GM21390 (cell line): ENCODE results near the gene ALG12.

Source experiments
- ATAC-seq: cut with Tn5 transposase; IDR thresholded peaks from one replicate; pipeline ENCODE4 v1.9.1; 2021; ENCODE audit not compliant: unreplicated experiment

The ALG12 gene

DNA sequence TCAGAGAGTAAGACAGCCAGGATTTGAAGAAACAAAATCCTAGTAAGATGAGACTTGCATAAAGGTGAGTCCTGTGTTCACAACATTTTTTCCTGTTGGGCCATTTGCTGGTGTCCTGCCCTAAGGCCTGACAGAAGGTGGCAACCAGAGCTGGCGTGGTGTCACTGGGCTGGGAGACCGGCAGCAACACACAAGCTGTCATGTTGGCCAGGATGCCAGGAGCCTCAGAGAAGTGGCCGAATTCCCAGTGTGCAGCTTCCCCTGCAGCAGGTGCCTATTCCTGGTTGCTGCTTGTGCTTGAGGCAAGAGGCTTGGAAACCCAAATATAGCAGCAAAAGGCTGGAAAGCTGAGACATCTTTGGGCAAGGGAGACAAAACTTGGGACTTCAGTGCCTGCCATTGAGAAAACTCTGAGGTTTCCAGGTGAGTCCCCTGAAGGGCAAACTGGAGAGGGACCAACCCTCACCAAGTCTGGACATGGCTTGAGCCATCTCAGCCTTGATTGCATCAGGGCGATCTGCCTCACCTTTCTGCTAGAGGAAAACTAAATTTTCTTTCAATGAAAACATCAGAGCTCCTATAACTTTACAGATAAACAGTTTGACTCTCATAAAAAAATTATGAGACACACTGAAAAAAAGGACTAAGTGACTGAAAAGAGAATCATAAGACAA, 25.9 kb downstream of the ALG12 start:
- ATAC-seq, result no peak

DNA sequence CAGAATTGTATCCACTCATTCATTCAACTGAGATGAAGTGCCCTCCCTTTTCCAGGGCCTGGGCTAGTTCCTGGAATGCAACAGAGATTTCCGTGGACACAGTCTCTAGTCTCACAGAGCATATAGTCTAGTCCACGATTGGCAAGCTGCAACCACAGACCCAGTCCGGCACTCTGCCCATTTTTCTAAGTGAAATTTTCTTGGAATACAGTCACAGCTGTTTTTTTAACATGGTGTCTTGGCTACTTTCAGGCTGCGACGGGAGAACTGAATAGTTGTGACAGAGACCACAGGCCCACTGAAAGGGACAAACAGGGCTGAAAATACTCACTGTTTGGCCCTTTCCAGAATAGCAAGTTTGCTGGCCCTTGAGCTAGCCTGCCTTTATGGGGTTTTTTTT, 29.2 kb downstream of the ALG12 start:
- no peak for ATAC-seq

- ATAC-seq, result no peak
Measured at GRCh38 chr22:49887702-49888101, 30.5 kb downstream of the ALG12 start.

- no peak for ATAC-seq
Measured at GRCh38 chr22:49887064-49887451, 31.2 kb downstream of the ALG12 start.

DNA sequence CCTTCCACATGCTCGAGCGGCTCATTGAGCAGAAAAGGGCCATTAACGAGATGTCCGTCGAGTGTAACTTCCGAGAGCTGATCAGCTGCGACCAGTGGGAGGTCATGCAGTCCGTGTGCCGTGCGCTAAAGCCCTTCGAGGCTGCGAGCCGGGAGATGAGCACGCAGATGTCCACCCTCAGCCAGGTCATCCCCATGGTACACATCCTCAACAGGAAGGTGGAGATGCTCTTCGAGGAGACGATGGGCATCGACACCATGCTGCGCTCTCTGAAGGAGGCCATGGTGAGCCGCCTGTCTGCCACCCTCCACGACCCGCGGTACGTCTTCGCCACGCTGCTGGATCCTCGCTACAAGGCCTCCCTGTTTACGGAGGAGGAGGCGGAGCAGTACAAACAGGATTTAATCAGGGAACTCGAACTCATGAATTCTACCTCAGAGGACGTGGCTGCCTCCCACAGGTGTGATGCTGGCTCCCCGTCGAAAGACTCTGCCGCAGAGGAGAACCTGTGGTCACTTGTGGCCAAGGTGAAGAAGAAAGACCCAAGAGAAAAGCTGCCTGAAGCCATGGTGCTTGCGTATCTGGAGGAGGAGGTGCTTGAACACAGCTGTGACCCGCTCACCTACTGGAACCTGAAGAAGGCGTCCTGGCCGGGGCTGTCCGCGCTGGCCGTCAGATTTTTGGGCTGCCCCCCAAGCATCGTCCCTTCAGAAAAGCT, 31.7 kb downstream of the ALG12 start:
- no peak for ATAC-seq

GRCh38 chr22:49885881-49886280, 32.4 kb downstream of the ALG12 start:
- ATAC-seq, result no peak

GRCh38 chr22:49885281-49885680, 33.0 kb downstream of the ALG12 start:
- no peak for ATAC-seq

DNA sequence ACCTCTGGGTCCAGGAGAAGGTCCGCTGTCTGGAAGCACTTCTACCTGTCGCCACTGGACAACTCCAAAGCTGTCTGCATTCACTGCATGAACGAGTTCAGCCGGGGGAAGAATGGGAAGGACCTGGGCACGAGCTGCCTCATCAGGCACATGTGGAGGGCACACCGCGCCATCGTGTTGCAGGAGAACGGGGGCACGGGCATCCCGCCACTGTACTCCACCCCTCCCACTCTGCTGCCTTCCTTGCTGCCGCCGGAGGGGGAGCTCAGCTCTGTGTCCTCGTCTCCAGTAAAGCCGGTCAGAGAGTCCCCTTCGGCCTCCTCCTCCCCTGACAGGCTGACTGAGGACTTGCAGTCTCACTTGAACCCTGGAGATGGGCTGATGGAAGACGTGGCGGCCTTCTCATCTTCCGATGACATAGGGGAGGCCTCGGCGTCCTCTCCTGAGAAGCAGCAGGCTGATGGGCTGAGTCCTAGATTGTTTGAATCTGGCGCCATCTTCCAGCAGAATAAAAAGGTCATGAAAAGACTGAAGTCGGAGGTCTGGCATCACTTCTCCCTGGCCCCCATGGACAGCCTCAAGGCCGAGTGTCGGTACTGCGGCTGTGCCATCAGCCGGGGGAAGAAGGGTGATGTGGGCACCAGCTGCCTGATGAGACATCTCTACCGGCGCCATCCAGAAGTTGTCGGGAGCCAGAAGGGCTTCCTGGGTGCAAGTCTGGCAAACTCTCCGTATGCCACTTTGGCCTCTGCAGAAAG, 33.6 kb downstream of the ALG12 start:
- no peak for ATAC-seq

DNA sequence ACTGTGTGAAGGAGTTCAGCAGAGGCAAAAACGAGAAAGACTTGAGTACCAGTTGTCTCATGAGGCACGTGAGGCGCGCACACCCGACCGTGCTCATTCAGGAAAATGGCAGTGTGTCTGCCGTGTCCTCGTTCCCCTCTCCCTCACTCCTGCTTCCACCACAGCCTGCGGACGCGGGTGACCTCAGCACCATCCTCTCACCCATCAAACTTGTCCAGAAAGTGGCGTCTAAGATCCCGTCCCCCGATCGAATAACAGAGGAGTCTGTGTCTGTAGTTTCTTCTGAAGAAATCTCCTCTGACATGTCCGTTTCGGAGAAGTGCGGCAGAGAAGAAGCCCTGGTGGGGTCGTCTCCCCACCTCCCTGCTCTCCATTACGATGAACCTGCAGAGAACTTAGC, 34.2 kb downstream of the ALG12 start:
- ATAC-seq, result no peak

GRCh38 chr22:49883294-49883640, 35.0 kb downstream of the ALG12 start:
- ATAC-seq, result no peak

GRCh38 chr22:49882519-49883293, 35.5 kb downstream of the ALG12 start:
- ATAC-seq, result no peak

DNA sequence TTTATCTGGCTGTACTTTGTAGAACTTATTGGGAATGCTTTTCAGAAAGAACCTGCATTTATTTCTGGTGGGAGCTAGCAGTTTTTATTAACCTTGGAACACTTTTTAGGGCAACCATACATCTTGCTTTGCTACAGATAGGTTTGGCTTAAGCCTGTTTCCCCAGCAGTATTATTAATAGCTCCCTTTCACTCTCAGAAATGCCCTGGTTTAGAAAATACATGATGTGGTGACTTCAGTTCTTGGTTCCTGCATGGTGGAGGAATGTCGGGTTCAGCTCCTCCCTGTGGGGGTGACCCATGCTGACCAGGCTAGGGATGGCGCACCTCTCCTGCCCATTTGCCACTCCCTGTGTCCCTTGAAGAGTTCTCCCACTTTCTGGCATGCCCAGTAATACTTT, 36.4 kb downstream of the ALG12 start:
- ATAC-seq, result no peak

DNA sequence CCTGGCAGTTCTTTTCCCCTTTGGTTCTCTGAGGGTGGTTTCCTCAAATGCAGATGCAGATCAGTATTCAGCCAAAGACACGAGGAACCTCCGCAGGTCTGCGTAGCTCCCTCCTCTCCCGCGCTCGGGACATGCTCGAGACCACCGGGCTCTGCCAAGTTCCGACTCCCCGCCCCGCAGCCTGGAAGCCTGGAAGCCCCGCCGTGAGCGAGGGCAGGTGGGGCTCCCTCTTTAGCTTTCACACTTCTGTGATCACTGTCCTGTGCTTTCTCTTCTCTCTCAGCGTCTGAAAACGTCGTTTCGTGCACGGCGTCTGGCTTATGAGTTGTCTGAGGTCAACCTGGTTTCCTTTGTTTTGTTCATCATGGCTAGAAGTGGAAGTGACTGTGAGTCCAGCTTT, 38.0 kb downstream of the ALG12 start:
- ATAC-seq, result no peak

GRCh38 chr22:49879871-49880270, 38.4 kb downstream of the ALG12 start:
- ATAC-seq, result no peak

DNA sequence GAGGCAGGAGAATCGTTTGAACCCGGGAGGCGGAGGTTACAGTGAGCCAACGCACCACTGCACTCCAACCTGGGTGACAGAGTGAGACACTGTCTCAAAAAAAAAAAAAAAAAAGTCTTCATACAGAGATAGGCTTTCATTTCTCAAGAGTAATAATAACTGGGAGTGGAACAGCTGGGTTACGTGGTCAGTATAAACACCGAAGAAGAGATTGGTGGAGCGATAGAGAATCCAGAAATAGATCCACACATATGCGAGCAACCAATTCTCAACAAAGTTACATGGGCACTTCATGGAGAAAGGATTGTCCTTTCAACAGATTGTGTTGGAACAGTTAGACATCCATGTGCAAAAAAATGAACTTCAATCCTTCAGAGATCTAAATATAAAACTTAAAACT, 40.0 kb downstream of the ALG12 start:
- ATAC-seq, result no peak

- ATAC-seq, result no peak
Measured at GRCh38 chr22:49877642-49878041, 40.6 kb downstream of the ALG12 start.

DNA sequence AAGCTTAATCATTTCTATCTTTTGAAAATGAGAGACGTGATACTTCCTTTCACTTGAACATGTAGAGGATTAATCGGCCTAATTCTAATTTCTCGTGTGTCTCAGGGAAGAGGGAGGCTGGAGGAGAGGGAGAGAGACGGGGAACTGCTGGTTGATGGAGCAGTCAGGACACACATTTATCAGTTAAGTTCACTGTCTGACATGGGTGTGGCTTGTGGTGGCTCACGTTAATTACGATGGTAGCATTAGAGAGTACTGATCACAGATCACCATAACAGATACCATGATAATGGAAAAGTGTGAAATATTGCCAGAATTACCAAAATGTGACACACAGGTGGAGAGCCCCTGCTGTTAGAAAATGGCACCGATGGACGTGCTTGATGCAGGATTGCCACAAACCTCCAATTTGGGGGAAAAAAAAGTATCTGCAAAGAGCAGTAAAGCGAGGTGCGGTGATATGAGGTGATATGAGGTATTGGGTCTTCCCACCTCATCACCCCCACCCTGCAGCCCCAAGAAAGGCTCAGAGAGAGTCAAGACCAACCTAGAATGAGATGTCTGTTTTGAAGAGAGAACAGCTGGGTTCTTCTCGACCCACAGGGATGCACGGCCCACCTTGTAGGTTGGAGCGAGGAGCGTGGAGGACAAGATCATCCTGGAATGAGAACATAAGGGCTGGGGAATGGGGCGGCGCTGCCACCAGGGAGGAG, 44.9 kb downstream of the ALG12 start:
- no peak for ATAC-seq

GRCh38 chr22:49872347-49872746, 45.9 kb downstream of the ALG12 start:
- no peak for ATAC-seq

- ATAC-seq, result no peak
Measured at GRCh38 chr22:49871482-49871881, 46.8 kb downstream of the ALG12 start.

GRCh38 chr22:49869845-49870712, 48.2 kb downstream of the ALG12 start:
- ATAC-seq, result no peak
